HG02623 (cell line): Measurements from ENCODE around the gene SYT7.

Experiments used
- ATAC-seq: cut with Tn5 transposase; IDR thresholded peaks from one replicate; pipeline ENCODE4 v1.9.1; 2021; ENCODE audit warnings: moderate library complexity; ENCODE audit not compliant: unreplicated experiment

The SYT7 gene

DNA sequence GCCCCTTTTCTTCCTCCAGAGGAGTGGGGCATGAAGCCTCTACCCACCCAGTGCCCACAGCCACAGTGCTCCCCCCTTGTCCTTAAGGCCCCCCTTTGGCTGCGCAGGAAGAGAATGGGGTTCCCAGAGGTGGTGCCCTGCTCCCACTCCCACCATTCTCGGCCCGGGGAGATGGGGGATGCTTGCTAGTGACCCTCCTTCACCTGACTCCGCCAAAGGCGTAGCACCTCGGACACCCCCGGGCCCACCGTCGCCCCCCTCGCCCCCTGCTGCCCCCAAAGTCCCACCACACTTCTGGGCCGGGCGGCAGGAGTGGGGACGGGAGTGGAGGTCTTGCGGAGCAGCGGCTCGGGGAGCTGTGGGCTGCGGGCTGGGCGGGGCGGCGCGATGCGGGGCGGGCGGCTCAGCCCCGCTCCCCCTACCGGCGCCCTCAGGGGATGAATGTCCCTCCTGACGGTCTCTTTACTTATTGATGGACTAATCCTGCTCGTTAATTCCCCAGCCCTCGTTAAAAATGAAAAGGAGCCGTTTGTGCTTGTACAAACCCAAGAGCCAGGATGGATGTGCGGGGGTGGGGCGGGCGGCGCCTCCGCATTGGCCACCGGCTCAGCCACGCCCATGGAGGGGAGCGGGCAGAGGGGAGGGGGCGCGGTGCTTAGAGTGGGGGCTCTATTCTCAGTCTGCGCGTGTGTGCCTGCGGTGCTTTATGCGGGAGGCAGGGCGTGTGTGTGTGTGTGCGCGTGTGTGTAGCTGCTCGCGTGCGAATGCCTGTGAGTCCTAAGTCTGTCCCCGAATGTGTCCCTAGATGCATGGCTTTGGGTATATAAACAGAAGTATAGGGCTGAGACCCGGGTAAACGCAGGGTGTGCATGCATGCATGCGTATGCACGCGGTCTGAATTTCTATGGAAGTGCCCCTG is 25.6 kb downstream of the SYT7 start:
- no peak for ATAC-seq

DNA sequence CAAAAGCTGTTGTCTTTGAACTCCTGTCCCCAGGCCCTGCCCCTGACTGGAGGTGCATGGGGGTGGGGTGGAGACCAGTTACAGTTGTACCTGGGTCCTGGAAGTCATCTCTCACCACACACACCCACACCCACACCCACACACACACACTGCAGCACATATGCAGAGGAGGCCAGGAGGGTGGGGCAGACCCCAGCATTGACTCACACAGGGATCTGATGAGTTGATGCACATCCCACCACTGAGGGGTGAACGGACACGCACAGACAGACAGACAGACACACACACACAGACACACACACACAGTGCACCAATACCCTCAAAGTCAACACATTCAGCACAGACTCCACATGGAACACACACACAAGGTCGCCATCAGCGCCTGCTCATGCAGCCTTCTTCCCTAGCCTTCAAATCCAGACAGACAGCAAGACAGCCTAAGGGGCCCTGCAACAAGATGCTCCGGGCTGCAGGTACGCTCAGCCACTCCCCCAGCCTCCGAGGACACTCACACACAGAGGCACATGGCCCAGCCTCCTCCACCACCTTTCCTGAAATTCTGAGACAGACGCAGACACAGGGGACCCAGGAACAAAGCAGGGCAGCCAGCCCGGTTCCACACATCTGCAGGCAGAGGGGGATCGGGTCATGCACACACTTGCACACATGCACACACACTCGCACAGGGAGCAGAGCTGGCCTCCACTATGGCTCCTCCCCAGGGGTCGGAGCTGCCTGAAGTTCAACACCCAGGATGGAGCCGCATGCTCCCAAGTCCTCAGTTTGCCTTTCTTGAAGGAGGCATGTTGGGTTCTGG is 26.5 kb downstream of the SYT7 start:
- ATAC-seq = no peak

DNA sequence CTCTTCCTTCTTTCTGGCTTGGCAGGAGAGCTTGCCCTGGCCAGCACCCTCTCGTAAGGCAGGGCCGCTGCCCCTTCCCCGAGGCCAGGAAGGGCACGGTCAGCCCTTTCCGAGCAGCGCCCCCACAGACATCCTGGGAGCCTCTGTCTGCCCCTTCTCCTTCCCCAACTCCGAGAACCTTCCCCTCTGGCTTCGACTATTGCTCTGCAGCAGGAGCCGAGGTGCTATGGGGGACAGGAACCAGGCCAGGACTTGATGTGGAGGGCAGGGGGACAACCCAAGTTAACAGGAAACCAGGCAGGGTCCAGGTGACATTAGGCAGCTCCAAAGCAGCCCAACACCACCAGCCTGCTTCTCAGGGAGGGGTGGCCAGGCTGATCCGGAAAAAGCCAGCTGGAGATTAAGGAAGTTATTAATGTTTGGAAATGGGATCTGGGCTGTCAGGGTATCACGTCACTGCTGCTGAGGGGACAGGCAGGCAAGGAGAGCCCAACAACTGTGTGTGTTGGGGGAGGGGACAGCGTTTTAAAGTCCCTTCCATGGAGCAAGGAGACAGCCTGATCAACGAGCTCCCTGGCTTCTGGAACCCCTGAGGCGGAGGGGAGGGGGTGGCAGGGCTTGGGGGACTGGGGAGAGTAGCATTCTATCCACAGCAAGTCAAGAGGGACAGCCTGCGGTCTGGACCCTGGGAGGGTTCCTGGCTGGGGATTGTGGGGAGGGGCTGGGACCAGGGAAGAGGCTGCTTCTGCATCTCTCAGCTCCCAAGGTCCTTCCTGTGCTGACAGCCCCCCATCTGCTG is 27.3 kb downstream of the SYT7 start:
- ATAC-seq = no peak

GRCh38 chr11:61552108-61552635 is 28.7 kb downstream of the SYT7 start:
- ATAC-seq = no peak

- no peak for ATAC-seq
These were observed 29.2 kb downstream of the SYT7 start for GRCh38 chr11:61551634-61552033.

- ATAC-seq = no peak
These were observed 30.1 kb downstream of the SYT7 start for GRCh38 chr11:61550665-61551227.

- ATAC-seq = no peak
These were observed 31.0 kb downstream of the SYT7 start for GRCh38 chr11:61549662-61550568.

DNA sequence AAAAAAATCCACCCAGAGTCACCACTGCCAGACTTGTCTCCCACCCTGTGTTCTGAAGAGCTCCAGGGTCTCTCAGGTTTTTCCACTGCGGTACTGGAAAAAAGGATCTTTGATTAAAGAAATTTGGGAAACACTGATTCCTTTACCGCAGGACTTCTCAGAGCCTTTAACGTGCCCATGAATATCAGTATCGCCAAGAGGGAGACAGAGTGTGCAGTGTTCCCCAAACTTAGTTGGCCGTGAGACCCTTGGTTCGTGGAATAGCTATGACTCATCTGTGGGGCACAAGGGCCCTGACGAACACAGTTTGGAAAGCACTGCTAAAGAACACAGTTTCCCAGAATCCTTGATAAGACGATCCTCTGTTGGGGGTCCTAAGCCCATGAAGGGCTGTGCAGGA is 31.7 kb downstream of the SYT7 start:
- no peak for ATAC-seq

DNA sequence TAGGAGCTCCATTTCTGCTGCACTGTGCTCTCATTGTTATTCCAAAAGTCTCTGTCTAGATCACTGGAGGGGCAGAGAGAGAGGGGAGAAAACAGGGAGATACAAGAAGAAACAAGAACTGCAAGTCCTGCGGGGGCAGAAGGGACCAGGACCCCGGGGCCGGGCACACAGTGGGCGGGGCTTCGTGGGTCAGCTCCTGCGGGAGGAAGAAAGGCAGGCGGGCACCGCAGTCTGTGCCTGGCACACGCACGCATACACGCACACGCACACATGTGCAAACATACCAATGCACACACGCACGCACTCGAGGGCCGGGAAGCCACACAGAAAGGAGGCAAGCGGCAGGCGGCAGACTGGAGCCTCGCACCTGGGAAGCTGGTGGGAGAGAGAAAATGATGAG is 33.6 kb downstream of the SYT7 start:
- ATAC-seq = no peak

DNA sequence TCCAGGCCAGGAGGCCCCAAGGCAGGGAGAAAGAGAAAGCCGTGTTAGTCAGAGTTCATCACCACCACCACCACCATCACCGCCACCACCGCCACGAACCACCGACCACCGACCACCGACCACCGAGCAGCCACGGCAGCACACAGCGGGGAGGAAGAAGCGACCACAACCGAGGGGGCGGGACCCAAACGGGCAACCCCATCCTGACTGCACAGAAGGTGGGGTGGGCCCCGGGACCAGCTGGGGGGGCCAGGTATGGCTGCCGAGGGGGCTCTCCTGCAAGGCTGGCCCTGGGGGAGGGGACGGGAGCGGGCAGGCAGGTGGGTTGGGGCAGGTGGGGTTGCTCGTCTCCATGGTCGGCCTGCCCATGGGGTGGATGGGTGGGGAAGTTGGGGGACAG is 34.2 kb downstream of the SYT7 start:
- no peak for ATAC-seq

- ATAC-seq = no peak
These were observed 35.0 kb downstream of the SYT7 start for GRCh38 chr11:61545921-61546320.

DNA sequence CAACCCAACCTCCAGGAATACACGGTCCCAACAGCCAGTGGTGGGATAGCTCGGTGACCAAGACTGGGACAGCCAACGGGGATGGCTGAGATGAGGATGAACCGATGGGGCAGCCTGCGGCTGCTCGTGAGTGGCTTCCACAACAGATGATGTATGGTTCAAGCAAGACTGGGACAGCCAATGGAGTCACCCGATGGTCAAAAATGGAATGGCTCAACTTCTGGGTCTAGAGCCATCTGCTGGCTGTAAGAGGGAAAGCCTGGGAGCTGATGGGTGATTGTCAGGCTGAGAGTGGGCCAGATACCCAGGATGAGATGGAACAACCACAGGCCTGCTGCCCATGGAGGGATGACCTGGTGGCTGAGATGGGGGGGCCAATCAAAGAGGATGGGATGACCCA is 35.5 kb downstream of the SYT7 start:
- ATAC-seq = no peak

- no peak for ATAC-seq
These were observed 36.4 kb downstream of the SYT7 start for GRCh38 chr11:61544466-61544865.

GRCh38 chr11:61543606-61544306 is 37.1 kb downstream of the SYT7 start:
- ATAC-seq = no peak

DNA sequence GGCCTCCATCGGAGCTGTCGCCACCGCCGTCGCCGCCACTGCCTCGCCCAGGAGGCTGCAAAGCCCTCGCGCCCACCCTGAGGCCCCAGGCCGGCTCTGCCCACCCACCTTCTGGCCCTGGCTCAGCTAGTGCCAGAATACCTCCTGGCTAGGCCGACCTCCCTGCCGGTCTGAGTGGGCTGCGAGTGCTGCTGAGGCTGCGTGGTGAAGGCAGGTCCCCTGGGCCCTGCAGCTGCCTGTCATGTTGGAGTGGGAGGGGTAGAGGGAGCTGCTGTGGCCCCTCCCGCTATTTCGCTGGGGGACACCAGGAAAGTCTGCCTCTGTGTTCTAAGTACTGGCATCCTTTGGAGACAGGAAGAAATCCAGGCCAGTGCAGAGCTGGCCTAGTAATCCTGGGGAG is 38.2 kb downstream of the SYT7 start:
- ATAC-seq = no peak

DNA sequence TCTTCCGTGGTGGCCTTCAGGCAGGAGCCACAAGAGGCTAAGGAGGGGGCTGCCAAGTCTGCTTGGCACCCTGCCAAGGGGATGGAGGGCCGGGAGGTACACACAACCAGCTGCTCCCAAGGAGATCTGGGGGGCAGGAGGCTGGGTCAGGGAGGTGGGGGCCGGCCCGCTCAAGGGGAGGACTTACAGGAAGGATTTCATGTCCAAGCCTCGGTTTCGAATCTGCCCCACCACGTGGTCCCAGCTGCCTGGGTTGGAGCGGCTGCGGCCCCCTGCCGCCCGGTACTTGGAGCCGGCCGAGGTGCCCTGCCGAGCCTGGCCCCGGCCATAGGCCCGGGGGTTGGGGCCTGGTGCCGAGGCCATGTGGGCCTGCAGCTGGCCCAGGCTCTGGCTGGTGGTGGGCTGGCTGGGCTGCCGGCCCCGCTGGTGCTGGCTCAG is 38.8 kb downstream of the SYT7 start:
- no peak for ATAC-seq

DNA sequence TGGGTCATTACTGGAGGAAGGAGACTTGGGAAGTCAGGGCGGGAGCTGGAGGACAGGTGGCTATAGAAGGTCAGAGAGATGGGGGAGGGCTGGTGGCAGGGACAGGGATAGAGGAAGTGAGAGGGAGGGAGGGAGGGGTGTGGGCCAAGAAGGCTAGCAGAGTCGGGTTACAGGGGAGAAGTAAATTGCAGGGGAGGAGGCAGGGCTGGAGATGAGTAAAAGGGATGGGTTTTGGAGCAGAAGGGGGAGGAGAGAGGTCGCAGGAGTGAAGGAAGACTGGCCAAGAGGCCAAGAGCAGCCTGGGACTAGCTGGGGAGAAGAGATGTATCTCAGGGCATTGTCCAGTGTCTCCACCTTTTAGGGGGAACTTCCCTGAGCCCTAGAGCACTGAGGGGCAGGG is 39.3 kb downstream of the SYT7 start:
- ATAC-seq = no peak

- ATAC-seq = no peak
These were observed 40.3 kb downstream of the SYT7 start for GRCh38 chr11:61540528-61540927.

DNA sequence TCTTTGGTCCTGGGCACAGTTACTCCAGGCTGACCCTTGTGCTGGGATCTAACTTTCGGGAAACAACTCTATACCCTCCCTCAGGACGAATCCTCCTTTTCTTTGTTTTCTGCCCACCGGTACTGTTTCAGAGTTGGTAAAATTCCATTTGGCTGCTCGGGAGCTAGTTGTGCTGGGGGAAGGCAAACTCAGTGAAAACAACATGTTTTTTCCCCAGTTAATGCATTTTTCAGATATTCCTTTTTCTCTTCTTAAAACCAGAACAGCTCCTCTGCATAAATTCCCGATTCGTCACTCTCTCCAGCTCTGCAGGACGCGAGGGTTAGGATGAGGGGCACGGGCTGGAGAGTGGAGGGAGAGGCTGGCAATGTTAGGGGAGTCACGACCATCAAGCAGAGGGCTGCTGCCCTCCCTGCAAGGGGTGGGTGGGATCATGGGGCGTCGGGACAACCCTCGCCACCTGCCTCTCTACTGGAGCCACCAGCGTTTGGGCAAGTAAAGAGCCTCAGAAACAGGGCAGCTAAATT is 41.0 kb downstream of the SYT7 start:
- ATAC-seq = no peak
